Progenitor cell of endocrine pancreas (in vitro differentiated cells): ENCODE results near the gene DDHD1. TPM values are rescaled to one million over a fixed set of nuclear protein-coding genes. Genes with fewer than 3 reads are reported as not detected.
"Not testable (repeated sequence)": the region's sequence is repeated elsewhere in the genome, so short reads cannot be mapped to it uniquely, and the experiment has no call there.

Source experiments
- DNase-seq: peaks from one replicate; pipeline ENCODE4 v3.0.0; 2021; ENCODE audit warnings: low spot score; ENCODE audit not compliant: unreplicated experiment
- H3K27ac Mint-ChIP-seq: 2 replicates; pipeline ENCODE4 v1.8.0; 2021; ENCODE audit warnings: mild to moderate bottlenecking, moderate library complexity, mixed read lengths
- H3K27me3 Mint-ChIP-seq: 2 replicates; pipeline ENCODE4 v1.8.0; 2021; ENCODE audit warnings: mixed read lengths
- H3K36me3 Mint-ChIP-seq: 2 replicates; pipeline ENCODE4 v1.8.0; 2022; ENCODE audit warnings: mixed read lengths; ENCODE audit not compliant: insufficient read depth
- H3K4me1 Mint-ChIP-seq: 2 replicates; pipeline ENCODE4 v1.8.0; 2021; ENCODE audit warnings: low read depth, mixed read lengths
- H3K4me3 Mint-ChIP-seq: 2 replicates; pipeline ENCODE4 v1.8.0; 2021; ENCODE audit warnings: low read depth, mild to moderate bottlenecking, moderate library complexity, mixed read lengths
- H3K9me3 Mint-ChIP-seq: 2 replicates; pipeline ENCODE4 v1.8.0; 2021; ENCODE audit warnings: low read depth, mixed read lengths
- total RNA-seq: library from RNA; stranded (reverse); gene quantifications from 2 replicates; pipeline ENCODE4 v1.2.1, GENCODE V29; 2021
- TF ChIP-seq, protein P1 (sequence below): fragments of 200-600 bp; sonication (generic); IDR thresholded peaks from one replicate; pipeline ENCODE4 v1.5.0; 2021; ENCODE audit warnings: antibody characterized with exemption, mild to moderate bottlenecking; ENCODE audit not compliant: unreplicated experiment

DDHD1 gene
- total RNA-seq, 1 donor from 2014 or later: 23.0 TPM

DNA sequence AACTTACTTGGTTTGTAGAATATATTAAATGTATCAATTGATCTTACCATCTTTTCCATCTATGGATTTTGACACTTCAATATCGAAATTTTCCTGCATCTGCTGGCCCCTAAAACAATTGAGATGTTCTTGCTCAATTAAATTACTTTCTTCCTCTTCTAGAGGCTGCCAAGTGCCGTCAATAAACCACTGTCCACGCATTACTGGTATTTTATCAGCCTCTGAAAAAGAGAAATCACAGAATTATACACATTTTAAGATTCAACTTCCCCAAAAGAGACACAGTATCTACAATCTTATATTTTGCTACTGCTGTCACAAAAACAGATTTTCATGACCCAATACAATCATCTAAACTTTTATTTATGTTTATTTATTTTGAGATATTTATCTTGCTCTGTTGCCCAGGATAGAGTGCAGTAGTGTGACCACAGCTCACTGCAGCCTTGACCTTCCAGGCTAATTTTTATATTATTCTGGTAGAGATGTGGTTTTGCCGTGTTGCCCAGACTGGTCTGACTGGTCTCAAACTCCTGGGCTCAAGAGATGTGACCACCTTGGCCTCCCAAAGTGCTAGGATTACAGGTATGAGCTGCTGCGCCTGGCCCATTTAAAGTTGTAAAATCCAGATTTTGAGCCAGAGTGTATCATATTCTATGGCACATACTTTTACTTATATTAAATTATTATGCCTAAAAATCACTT lies 49.3 kb downstream of the DDHD1 start:
- H3K9me3 Mint-ChIP-seq: peaks cover 3% of the 10 kb centered on the region
- H3K4me1 Mint-ChIP-seq: peaks cover 4% of the 10 kb centered on the region
- no peak overlapping the region for H3K4me3 Mint-ChIP-seq
- TF ChIP-seq, protein P1, sequence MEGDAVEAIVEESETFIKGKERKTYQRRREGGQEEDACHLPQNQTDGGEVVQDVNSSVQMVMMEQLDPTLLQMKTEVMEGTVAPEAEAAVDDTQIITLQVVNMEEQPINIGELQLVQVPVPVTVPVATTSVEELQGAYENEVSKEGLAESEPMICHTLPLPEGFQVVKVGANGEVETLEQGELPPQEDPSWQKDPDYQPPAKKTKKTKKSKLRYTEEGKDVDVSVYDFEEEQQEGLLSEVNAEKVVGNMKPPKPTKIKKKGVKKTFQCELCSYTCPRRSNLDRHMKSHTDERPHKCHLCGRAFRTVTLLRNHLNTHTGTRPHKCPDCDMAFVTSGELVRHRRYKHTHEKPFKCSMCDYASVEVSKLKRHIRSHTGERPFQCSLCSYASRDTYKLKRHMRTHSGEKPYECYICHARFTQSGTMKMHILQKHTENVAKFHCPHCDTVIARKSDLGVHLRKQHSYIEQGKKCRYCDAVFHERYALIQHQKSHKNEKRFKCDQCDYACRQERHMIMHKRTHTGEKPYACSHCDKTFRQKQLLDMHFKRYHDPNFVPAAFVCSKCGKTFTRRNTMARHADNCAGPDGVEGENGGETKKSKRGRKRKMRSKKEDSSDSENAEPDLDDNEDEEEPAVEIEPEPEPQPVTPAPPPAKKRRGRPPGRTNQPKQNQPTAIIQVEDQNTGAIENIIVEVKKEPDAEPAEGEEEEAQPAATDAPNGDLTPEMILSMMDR: no peak
- peaks cover 5% of the 10 kb centered on the region for H3K36me3 Mint-ChIP-seq
- no peaks in the 10 kb centered on the region for H3K27me3 Mint-ChIP-seq
- no peak overlapping the region for H3K27ac Mint-ChIP-seq
- no peak for DNase-seq

DNA sequence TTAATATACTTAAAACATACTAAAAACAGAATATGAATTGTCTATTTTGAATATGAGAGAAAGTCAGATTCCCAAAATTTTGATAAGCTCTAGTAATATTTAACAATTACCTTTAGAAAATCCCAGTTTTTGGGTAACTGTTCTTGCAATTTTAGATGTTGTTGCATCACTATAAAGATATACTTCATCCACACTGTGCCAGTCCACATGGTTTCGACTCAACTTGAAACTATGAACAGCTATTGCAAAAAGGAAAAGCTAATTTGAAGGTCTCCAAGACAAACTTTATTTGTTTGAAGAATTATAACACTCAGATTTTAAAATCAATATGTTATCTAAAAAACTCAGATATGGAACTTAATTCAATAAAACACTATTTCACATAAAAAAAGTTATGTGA lies 59.9 kb downstream of the DDHD1 start:
- H3K36me3 Mint-ChIP-seq: peaks cover 14% of the 10 kb centered on the region
- TF ChIP-seq, protein P1: no peak
- no peak overlapping the region for H3K27ac Mint-ChIP-seq
- no peaks in the 10 kb centered on the region for H3K4me1 Mint-ChIP-seq
- no peaks in the 10 kb centered on the region for H3K27me3 Mint-ChIP-seq
- DNase-seq: no peak
- no peak overlapping the region for H3K4me3 Mint-ChIP-seq
- H3K9me3 Mint-ChIP-seq: peaks cover 10% of the 10 kb centered on the region

DNA sequence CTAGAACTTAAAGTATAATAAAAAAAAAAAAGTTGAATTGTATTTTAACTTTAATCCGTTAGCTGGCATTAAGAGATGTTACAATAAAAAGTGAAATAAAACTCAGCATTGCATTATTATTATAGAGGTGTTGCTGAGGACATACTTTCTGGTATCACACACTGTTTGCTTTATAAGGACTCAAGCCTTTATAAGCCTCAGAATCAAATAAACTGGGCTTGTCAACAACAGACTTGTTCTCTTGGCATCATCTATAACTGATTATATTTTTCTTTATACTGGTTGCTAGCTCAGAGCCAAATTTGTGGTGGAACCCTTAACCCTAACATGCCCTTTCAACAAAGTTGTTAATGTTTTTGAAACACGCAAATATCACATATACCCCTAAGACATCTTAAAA lies 62.3 kb downstream of the DDHD1 start:
- no peak for DNase-seq
- Mint-ChIP-seq H3K36me3 (peaks cover 25% of the 10 kb centered on the region), H3K27me3 (no peaks in the 10 kb centered on the region), H3K4me3 (no peak overlapping the region), H3K27ac (no peak overlapping the region), H3K9me3 (peaks cover 19% of the 10 kb centered on the region), H3K4me1 (no peaks in the 10 kb centered on the region)
- TF ChIP-seq, protein P1: no peak

DNA sequence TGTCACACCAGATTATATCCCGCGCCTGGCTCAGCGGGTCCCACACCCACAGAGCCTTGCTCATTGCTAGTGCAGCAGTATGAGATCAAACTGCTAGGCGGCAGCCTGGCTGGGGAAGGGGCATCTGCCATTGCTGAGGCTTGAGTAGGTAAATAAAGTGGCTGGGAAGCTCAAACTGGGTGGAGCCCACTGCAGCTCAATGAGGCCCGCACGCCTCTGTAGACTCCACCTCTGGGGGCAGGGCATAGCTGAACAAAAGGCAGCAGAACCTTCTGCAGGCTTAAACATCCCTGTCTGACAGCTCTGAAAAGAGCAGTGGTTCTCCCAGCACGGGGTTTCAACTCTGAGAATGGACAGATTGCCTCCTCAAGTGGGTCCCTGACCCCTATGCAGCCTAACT lies 68.2 kb downstream of the DDHD1 start:
- H3K27ac Mint-ChIP-seq, H3K27me3 Mint-ChIP-seq, H3K4me1 Mint-ChIP-seq, DNase-seq, H3K4me3 Mint-ChIP-seq: not testable (repeated sequence)
- Mint-ChIP-seq H3K9me3 (peaks cover 17% of the 10 kb centered on the region), H3K36me3 (peaks cover 37% of the 10 kb centered on the region)

DNA sequence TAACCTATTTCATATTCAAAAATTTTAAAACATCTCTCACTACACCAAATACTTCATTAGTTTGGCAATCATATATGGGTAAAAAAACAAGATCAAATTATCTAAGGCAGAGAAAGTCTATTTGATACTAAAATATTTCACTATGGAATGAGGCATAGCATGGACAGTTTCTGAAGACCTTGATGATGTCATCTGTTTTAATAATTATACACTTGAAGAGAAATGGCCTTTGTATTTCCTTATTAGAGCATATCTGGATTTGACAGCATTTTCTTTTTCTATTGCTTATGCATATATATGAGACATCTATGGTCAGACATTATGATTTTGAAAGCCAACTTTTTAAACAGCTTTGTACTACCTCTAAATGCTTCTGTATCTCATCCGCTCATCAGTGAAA lies 88.6 kb downstream of the DDHD1 start:
- peaks cover 2% of the 10 kb centered on the region for H3K36me3 Mint-ChIP-seq
- H3K27ac Mint-ChIP-seq: no peak overlapping the region
- no peak for DNase-seq
- no peak overlapping the region for H3K4me3 Mint-ChIP-seq
- no peaks in the 10 kb centered on the region for H3K4me1 Mint-ChIP-seq
- H3K27me3 Mint-ChIP-seq: no peaks in the 10 kb centered on the region
- no peaks in the 10 kb centered on the region for H3K9me3 Mint-ChIP-seq
- TF ChIP-seq, protein P1: no peak

DNA sequence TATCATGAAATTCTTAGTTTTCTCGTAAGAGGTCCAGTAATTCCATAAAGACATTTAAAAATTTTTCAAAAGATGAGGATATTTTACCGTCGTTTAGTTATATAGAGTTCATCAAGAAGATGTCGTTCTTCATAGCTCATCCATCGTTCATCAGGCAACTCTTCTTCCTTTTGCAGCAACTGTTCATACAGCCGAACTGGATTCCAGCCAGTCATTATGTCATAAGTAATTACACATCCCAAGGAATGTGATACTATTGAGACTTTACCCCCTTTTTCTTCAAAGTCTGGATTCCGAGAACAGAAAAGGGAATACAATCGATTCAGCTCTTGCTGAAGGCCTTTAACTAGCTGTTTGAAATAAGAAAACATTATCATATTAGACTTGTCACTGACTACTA lies 90.3 kb downstream of the DDHD1 start:
- no peak for DNase-seq
- Mint-ChIP-seq H3K9me3 (no peaks in the 10 kb centered on the region), H3K27ac (no peak overlapping the region), H3K4me1 (no peaks in the 10 kb centered on the region), H3K4me3 (no peak overlapping the region), H3K36me3 (peaks cover 4% of the 10 kb centered on the region), H3K27me3 (no peaks in the 10 kb centered on the region)
- TF ChIP-seq, protein P1: no peak
